Calu3 (cell line): ENCODE data around the gene CCDC117. TPM values are rescaled to one million over a fixed set of nuclear protein-coding genes. Genes with fewer than 3 reads are reported as not detected.

ENCODE experiments used
- BruUV-seq: library from RNA; stranded (reverse); fragments of 400-500 nt; replicated peaks from 2 replicates; lab custom pipeline; 2021; lab: Mats Ljungman, UMichigan
- CTCF ChIA-PET: fragments of 300-600 bp; sonication (Branson Sonifier 250); formaldehyde crosslinking; loops from one replicate; lab custom pipeline; 2022; ENCODE audit warnings: antibody characterized with exemption; lab: Charles Lee
- DNase-seq: peaks from one replicate; pipeline ENCODE4 v3.0.0; 2022
- H3K27ac Mint-ChIP-seq: one replicate; pipeline ENCODE4 v1.8.0; 2022; ENCODE audit warnings: mixed read lengths; ENCODE audit not compliant: unreplicated experiment
- H3K27me3 Mint-ChIP-seq: one replicate; pipeline ENCODE4 v1.8.0; 2022; ENCODE audit warnings: mixed read lengths; ENCODE audit not compliant: unreplicated experiment
- H3K36me3 Mint-ChIP-seq: one replicate; pipeline ENCODE4 v1.8.0; 2022; ENCODE audit warnings: mild to moderate bottlenecking, moderate library complexity, mixed read lengths; ENCODE audit not compliant: insufficient read depth, unreplicated experiment
- H3K4me1 Mint-ChIP-seq: one replicate; pipeline ENCODE4 v1.8.0; 2022; ENCODE audit warnings: mild to moderate bottlenecking, low read depth, mixed read lengths; ENCODE audit not compliant: unreplicated experiment
- H3K4me3 Mint-ChIP-seq: one replicate; pipeline ENCODE4 v1.8.0; 2022; ENCODE audit warnings: mild to moderate bottlenecking, low read depth, moderate library complexity, mixed read lengths; ENCODE audit not compliant: unreplicated experiment
- H3K9me3 Mint-ChIP-seq: one replicate; pipeline ENCODE4 v1.8.0; 2022; ENCODE audit warnings: low read depth, mixed read lengths; ENCODE audit not compliant: unreplicated experiment
- intact Hi-C: fragments of 100-400 bp; cut with micrococcal nuclease; formaldehyde crosslinking; loops from one replicate; pipeline ENCODE4 v1.10.0; 2022; ENCODE audit not compliant: unreplicated experiment
- total RNA-seq: library from RNA; stranded (reverse); gene quantifications from 2 replicates; pipeline ENCODE4 v1.2.3, GENCODE V29; 2022
- TF ChIP-seq, protein P1 (sequence below): fragments of 200-600 bp; IDR thresholded peaks from one replicate; pipeline ENCODE4 v1.8.0; 2022; ENCODE audit warnings: antibody characterized with exemption; ENCODE audit not compliant: unreplicated experiment

The CCDC117 gene
- total RNA-seq, 1 experiment from 2014 or later = 27.0 TPM

DNA sequence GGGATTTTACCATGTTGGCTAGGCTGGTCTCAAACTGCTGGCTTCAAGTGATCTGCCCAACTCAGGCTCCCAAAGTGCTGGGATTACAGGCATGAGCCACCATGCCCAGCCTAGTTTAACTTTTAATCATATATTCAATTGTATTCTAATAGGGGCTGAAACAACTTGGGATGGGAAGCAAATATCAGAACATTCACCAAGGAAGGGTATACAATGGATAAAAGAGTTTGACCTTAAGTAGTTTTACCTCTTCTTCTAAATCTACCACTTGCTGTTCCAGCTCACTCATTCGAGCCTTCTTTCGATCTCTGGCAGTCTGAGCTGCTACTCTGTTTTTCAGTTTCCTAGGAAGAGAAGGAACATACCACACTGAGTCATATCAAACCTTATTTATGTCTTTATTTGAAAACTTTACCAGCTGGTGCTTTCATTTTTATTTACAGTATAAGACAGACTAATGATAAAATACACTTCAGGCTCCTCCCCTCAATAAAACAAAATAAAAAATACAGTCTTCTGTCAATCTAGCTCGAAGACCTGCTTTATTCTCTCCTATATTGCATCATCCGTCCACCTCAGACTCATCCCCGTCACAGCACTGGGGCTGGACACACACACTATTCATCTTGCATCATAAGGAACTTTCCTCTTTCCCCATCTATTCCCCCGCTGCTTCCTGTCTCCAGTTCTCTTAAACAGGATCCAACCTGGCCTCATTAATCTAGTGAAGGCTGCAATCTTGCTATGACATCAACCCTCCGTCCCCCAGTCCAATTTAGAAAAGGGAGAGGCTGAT is 26.5 kb downstream of the CCDC117 start:
- H3K36me3 Mint-ChIP-seq = peaks cover 91% of the 10 kb centered on the region

DNA sequence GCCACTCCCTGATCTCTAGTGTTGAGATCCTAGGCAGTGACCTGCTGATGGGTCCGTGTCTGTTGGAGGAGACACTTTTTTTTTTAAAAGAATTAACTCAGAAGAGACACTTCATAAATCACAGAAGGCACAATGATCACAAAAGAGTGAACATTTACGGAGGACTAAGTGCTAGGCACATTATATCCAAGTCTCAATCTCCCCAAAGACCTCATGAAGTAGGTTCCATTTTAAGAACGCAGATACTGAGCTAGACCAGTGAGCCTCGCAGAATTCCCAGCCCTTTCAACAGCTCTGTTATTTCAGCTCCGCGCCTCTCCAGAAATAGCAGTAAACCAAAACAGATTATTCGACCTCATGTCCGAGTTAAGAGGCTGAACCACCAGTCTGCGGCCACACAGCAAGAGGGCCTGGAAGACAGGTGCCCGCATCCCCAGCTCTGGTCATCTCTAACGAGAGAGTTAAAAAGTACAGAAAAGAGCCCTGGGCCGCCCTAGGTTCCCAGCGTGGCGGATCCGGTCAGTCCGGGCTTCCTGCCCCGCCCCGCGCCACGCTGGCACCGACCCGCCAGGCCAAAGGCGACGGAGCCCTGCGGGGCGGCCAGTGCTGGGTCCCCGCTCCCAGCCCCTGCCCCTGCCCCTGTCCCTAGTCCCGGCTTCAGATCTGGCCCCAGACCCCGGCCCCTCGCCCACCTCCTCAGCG is 27.3 kb downstream of the CCDC117 start:
- peak; percentile 72 for DNase-seq
- Mint-ChIP-seq H3K4me3 (peak overlapping the region; percentile 83), H3K36me3 (peaks cover 84% of the 10 kb centered on the region)

More for the DNA sequence above, 26.5 kb downstream of the CCDC117 start:
- Mint-ChIP-seq H3K4me1 (peaks cover 29% of the 10 kb centered on the region), H3K27ac (peak overlapping the region; percentile 97), H3K27me3 (no peaks in the 10 kb centered on the region), H3K9me3 (no peaks in the 10 kb centered on the region), H3K4me3 (peak overlapping the region; percentile 83)
- TF ChIP-seq, protein P1, sequence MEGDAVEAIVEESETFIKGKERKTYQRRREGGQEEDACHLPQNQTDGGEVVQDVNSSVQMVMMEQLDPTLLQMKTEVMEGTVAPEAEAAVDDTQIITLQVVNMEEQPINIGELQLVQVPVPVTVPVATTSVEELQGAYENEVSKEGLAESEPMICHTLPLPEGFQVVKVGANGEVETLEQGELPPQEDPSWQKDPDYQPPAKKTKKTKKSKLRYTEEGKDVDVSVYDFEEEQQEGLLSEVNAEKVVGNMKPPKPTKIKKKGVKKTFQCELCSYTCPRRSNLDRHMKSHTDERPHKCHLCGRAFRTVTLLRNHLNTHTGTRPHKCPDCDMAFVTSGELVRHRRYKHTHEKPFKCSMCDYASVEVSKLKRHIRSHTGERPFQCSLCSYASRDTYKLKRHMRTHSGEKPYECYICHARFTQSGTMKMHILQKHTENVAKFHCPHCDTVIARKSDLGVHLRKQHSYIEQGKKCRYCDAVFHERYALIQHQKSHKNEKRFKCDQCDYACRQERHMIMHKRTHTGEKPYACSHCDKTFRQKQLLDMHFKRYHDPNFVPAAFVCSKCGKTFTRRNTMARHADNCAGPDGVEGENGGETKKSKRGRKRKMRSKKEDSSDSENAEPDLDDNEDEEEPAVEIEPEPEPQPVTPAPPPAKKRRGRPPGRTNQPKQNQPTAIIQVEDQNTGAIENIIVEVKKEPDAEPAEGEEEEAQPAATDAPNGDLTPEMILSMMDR = no peak
- no TSS peak for BruUV-seq
- intact Hi-C loops = loop anchor here (2.0 kb wide), 1 partner anchor 30 kb away; no protein-coding TSS in a partner anchor
- DNase-seq = peak; percentile 56
- CTCF ChIA-PET = interaction anchor here (0.6 to 0.9 kb wide), 3 partner anchors 17 to 120 kb away, joined by 3 to 5 read pairs (median 3); no protein-coding TSS in a partner anchor

DNA sequence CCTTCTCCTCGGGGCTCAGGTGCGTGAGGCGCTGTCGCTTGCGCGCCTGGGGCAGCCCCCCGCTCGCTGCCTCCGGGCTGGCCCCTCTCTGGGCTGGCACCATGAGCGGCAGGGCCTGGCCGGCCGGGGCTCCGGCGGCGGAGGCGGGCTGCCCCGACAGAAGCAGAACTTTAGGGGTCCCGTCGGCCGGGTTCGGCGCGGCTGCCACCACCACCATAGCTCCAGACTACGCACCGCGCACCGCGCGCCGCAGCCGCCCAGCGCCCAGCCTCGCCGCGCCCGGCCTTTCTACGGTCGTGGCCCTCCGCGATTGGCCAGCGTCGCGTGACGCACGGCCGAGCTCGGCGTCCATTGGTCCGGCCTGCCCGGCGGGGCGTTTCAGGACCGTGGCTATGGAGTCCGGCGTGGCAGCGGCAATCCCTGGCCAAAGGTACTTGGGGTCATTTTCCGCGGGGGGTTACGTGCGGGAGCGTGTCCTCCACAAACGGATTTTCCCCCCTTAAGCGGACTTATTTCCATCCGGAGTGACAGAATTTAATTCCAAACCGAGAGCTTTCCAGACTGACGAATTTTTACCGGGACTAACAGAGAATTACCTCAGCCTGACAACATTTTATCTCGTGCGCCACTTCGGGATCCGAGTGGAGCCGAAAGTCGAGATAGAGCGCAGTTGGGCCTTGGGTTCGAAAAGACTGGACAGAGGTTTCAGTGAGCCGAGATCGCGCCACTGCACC is 28.0 kb downstream of the CCDC117 start, which contains the start of gene XBP1:
Gene XBP1, minus strand, starts transcription at position 262 of the 734 bp plus-strand sequence.
- intact Hi-C loops = no loop called here
- BruUV-seq = no TSS peak
- H3K4me3 Mint-ChIP-seq = peak within 1 kb of the TSS; percentile 83
- CTCF ChIA-PET = interaction anchor here (0.6 to 1.3 kb wide), 4 partner anchors 11 to 30 kb away, joined by 3 read pairs; partner anchors contain the start of gene CCDC117
- peaks cover 77% of the 10 kb centered on the region for H3K36me3 Mint-ChIP-seq
- peaks cover 23% of the 10 kb centered on the region for H3K4me1 Mint-ChIP-seq
- H3K27ac Mint-ChIP-seq = peak within 1 kb of the TSS; percentile 97
- peak; percentile 96 for DNase-seq
- H3K9me3 Mint-ChIP-seq = no peaks in the 10 kb centered on the region
- TF ChIP-seq, protein P1 = no peak
- no peaks in the 10 kb centered on the region for H3K27me3 Mint-ChIP-seq

More for the DNA sequence above, 27.3 kb downstream of the CCDC117 start:
- H3K27ac Mint-ChIP-seq = peak overlapping the region; percentile 97
- intact Hi-C loops = loop anchor here (2.0 kb wide), 1 partner anchor 29 kb away; no protein-coding TSS in a partner anchor
- H3K9me3 Mint-ChIP-seq = no peaks in the 10 kb centered on the region
- CTCF ChIA-PET = interaction anchor here (0.6 to 1.3 kb wide), 5 partner anchors 11 to 30 kb away, joined by 3 read pairs; partner anchors contain the start of gene CCDC117
- no peaks in the 10 kb centered on the region for H3K27me3 Mint-ChIP-seq
- H3K4me1 Mint-ChIP-seq = peaks cover 23% of the 10 kb centered on the region
- TF ChIP-seq, protein P1 = no peak
- TSS peak; percentile 34 for BruUV-seq
